ENCODE measurements around the gene HLTF.

HLTF gene

GRCh38 chr3:149020196-149020838 lies 66.0 kb downstream of the HLTF start:
- peaks cover 17% of the 10 kb centered on the region for H3K36me3 ChIP-seq (ENCODE audit: insufficient read depth, low read length)
- no peak overlapping the region for H3K27ac ChIP-seq
- peaks cover 7% of the 10 kb centered on the region; the same call in 1 of the 2 replicates for H3K9me3 ChIP-seq (ENCODE audit: low read depth, low read length)
- TF ChIP-seq POLR2AphosphoS5 (IDR thresholded peaks at IDR 0.05; ENCODE audit: borderline replicate concordance, low read depth, low read length) (no peak), EZH2 (IDR thresholded peaks at IDR 0.05) (no peak), FOXP2 (optimal IDR thresholded peaks at IDR 0.05; ENCODE audit: control extremely low read depth, extremely low read length, insufficient read depth) (no peak)
- H3K4me3 ChIP-seq = no peak overlapping the region
- no peak for DNase-seq (ENCODE audit: low read depth, low spot score)
- H3K9ac ChIP-seq (ENCODE audit: insufficient read length) = no peak overlapping the region

GRCh38 chr3:149019580-149019979 lies 66.8 kb downstream of the HLTF start:
- no peak overlapping the region for H3K9ac ChIP-seq (ENCODE audit: insufficient read length)
- no peak overlapping the region for H3K4me3 ChIP-seq
- DNase-seq (ENCODE audit: low read depth, low spot score) = no peak
- H3K9me3 ChIP-seq (ENCODE audit: low read depth, low read length) = no peaks in the 10 kb centered on the region
- no peak overlapping the region for H3K27ac ChIP-seq
- TF ChIP-seq POLR2AphosphoS5 (IDR thresholded peaks at IDR 0.05; ENCODE audit: borderline replicate concordance, low read depth, low read length) = no peak
- no peak for TF ChIP-seq EZH2 (IDR thresholded peaks at IDR 0.05)
- TF ChIP-seq FOXP2 (optimal IDR thresholded peaks at IDR 0.05; ENCODE audit: control extremely low read depth, extremely low read length, insufficient read depth) = no peak
- peaks cover 9% of the 10 kb centered on the region for H3K36me3 ChIP-seq (ENCODE audit: insufficient read depth, low read length)

- TF ChIP-seq EZH2 (IDR thresholded peaks at IDR 0.05) = no peak
- no peak for TF ChIP-seq POLR2AphosphoS5 (IDR thresholded peaks at IDR 0.05; ENCODE audit: borderline replicate concordance, low read depth, low read length)
- no peak for TF ChIP-seq FOXP2 (optimal IDR thresholded peaks at IDR 0.05; ENCODE audit: control extremely low read depth, extremely low read length, insufficient read depth)
- no peak for DNase-seq (ENCODE audit: low read depth, low spot score)
- H3K27ac ChIP-seq = no peak overlapping the region
- no peak overlapping the region for H3K9ac ChIP-seq (ENCODE audit: insufficient read length)
- H3K36me3 ChIP-seq (ENCODE audit: insufficient read depth, low read length) = no peaks in the 10 kb centered on the region
- no peak overlapping the region for H3K4me3 ChIP-seq
- no peaks in the 10 kb centered on the region for H3K9me3 ChIP-seq (ENCODE audit: low read depth, low read length)
Measured at GRCh38 chr3:149018247-149018646, 68.1 kb downstream of the HLTF start.

GRCh38 chr3:149016669-149017541 lies 69.4 kb downstream of the HLTF start:
- no peaks in the 10 kb centered on the region for H3K36me3 ChIP-seq (ENCODE audit: insufficient read depth, low read length)
- H3K27ac ChIP-seq = no peak overlapping the region
- no peak overlapping the region for H3K9ac ChIP-seq (ENCODE audit: insufficient read length)
- H3K9me3 ChIP-seq (ENCODE audit: low read depth, low read length) = no peaks in the 10 kb centered on the region
- DNase-seq (ENCODE audit: low read depth, low spot score) = no peak
- TF ChIP-seq EZH2 (IDR thresholded peaks at IDR 0.05) (no peak), POLR2AphosphoS5 (IDR thresholded peaks at IDR 0.05; ENCODE audit: borderline replicate concordance, low read depth, low read length) (no peak), FOXP2 (optimal IDR thresholded peaks at IDR 0.05; ENCODE audit: control extremely low read depth, extremely low read length, insufficient read depth) (no peak)
- no peak overlapping the region for H3K4me3 ChIP-seq

- TF ChIP-seq POLR2AphosphoS5 (IDR thresholded peaks at IDR 0.05; ENCODE audit: borderline replicate concordance, low read depth, low read length) (no peak), EZH2 (IDR thresholded peaks at IDR 0.05) (no peak), FOXP2 (optimal IDR thresholded peaks at IDR 0.05; ENCODE audit: control extremely low read depth, extremely low read length, insufficient read depth) (no peak)
- no peak overlapping the region for H3K9ac ChIP-seq (ENCODE audit: insufficient read length)
- no peaks in the 10 kb centered on the region for H3K36me3 ChIP-seq (ENCODE audit: insufficient read depth, low read length)
Measured at GRCh38 chr3:149016242-149016641, 70.1 kb downstream of the HLTF start.

GRCh38 chr3:149015393-149015792 lies 70.9 kb downstream of the HLTF start:
- TF ChIP-seq EZH2 (IDR thresholded peaks at IDR 0.05) (no peak), POLR2AphosphoS5 (IDR thresholded peaks at IDR 0.05; ENCODE audit: borderline replicate concordance, low read depth, low read length) (no peak), FOXP2 (optimal IDR thresholded peaks at IDR 0.05; ENCODE audit: control extremely low read depth, extremely low read length, insufficient read depth) (no peak)
- Histone ChIP-seq H3K36me3 (ENCODE audit: insufficient read depth, low read length) (no peaks in the 10 kb centered on the region), H3K4me3 (no peak overlapping the region), H3K27ac (no peak overlapping the region), H3K9ac (ENCODE audit: insufficient read length) (no peak overlapping the region), H3K9me3 (ENCODE audit: low read depth, low read length) (no peaks in the 10 kb centered on the region)
- DNase-seq (ENCODE audit: low read depth, low spot score) = no peak

More at GRCh38 chr3:149016242-149016641, 70.1 kb downstream of the HLTF start:
- H3K27ac ChIP-seq = no peak overlapping the region
- no peak for DNase-seq (ENCODE audit: low read depth, low spot score)
- H3K9me3 ChIP-seq (ENCODE audit: low read depth, low read length) = no peaks in the 10 kb centered on the region
- H3K4me3 ChIP-seq = no peak overlapping the region

GRCh38 chr3:149013726-149014125 lies 72.6 kb downstream of the HLTF start:
- H3K9ac ChIP-seq (ENCODE audit: insufficient read length) = no peak overlapping the region
- H3K9me3 ChIP-seq (ENCODE audit: low read depth, low read length) = no peaks in the 10 kb centered on the region
- H3K4me3 ChIP-seq = no peak overlapping the region
- TF ChIP-seq POLR2AphosphoS5 (IDR thresholded peaks at IDR 0.05; ENCODE audit: borderline replicate concordance, low read depth, low read length) = no peak
- no peak for TF ChIP-seq FOXP2 (optimal IDR thresholded peaks at IDR 0.05; ENCODE audit: control extremely low read depth, extremely low read length, insufficient read depth)
- TF ChIP-seq EZH2 (IDR thresholded peaks at IDR 0.05) = no peak
- DNase-seq (ENCODE audit: low read depth, low spot score) = no peak
- H3K27ac ChIP-seq = no peak overlapping the region
- peaks cover 5% of the 10 kb centered on the region; the same call in 1 of the 2 replicates for H3K36me3 ChIP-seq (ENCODE audit: insufficient read depth, low read length)

GRCh38 chr3:149011676-149012075 lies 74.7 kb downstream of the HLTF start:
- H3K36me3 ChIP-seq (ENCODE audit: insufficient read depth, low read length) = peaks cover 5% of the 10 kb centered on the region; the same call in 1 of the 2 replicates

More at GRCh38 chr3:149011676-149012075, 74.7 kb downstream of the HLTF start:
- TF ChIP-seq POLR2AphosphoS5 (IDR thresholded peaks at IDR 0.05; ENCODE audit: borderline replicate concordance, low read depth, low read length) (no peak), FOXP2 (optimal IDR thresholded peaks at IDR 0.05; ENCODE audit: control extremely low read depth, extremely low read length, insufficient read depth) (no peak), EZH2 (IDR thresholded peaks at IDR 0.05) (no peak)
- Histone ChIP-seq H3K9ac (ENCODE audit: insufficient read length) (no peak overlapping the region), H3K27ac (no peak overlapping the region), H3K4me3 (no peak overlapping the region), H3K9me3 (ENCODE audit: low read depth, low read length) (no peaks in the 10 kb centered on the region)
- no peak for DNase-seq (ENCODE audit: low read depth, low spot score)
